ENCODE data around the gene BABAM2.

BABAM2 gene

GRCh38 chr2:28058791-28059190, 168.3 kb downstream of the BABAM2 start:
- Histone ChIP-seq H3K27ac (ENCODE audit: low read depth, low read length) (no peak overlapping the region), H3K36me3 (ENCODE audit: insufficient read depth, low read length) (no peaks in the 10 kb centered on the region), H3K4me3 (ENCODE audit: low read depth in 1 of 2, low read length in 2 of 2) (no peak overlapping the region), H3K9me3 (ENCODE audit: low read length) (no peaks in the 10 kb centered on the region), H3K4me1 (ENCODE audit: insufficient read depth, low read length) (no peaks in the 10 kb centered on the region), H3K9ac (ENCODE audit: low read length) (no peak overlapping the region), H3K27me3 (ENCODE audit: control insufficient read depth in 1 of 2, insufficient read depth in 2 of 2, low read length in 2 of 2) (no peaks in the 10 kb centered on the region)

- no peak overlapping the region for H3K27ac ChIP-seq (ENCODE audit: low read depth, low read length)
- H3K4me1 ChIP-seq (ENCODE audit: insufficient read depth, low read length), result no peaks in the 10 kb centered on the region
- H3K9ac ChIP-seq (ENCODE audit: low read length), result no peak overlapping the region
- no peaks in the 10 kb centered on the region for H3K27me3 ChIP-seq (ENCODE audit: control insufficient read depth in 1 of 2, insufficient read depth in 2 of 2, low read length in 2 of 2)
- H3K9me3 ChIP-seq (ENCODE audit: low read length), result no peaks in the 10 kb centered on the region
- no peaks in the 10 kb centered on the region for H3K36me3 ChIP-seq (ENCODE audit: insufficient read depth, low read length)
- H3K4me3 ChIP-seq (ENCODE audit: low read depth in 1 of 2, low read length in 2 of 2), result no peak overlapping the region
These were observed 172.3 kb downstream of the BABAM2 start for GRCh38 chr2:28062867-28063266.

GRCh38 chr2:28063492-28063962, 173.0 kb downstream of the BABAM2 start:
- Histone ChIP-seq H3K36me3 (ENCODE audit: insufficient read depth, low read length) (no peaks in the 10 kb centered on the region), H3K9ac (ENCODE audit: low read length) (no peak overlapping the region), H3K27me3 (ENCODE audit: control insufficient read depth in 1 of 2, insufficient read depth in 2 of 2, low read length in 2 of 2) (no peaks in the 10 kb centered on the region), H3K4me1 (ENCODE audit: insufficient read depth, low read length) (no peaks in the 10 kb centered on the region), H3K4me3 (ENCODE audit: low read depth in 1 of 2, low read length in 2 of 2) (no peak overlapping the region), H3K27ac (ENCODE audit: low read depth, low read length) (no peak overlapping the region), H3K9me3 (ENCODE audit: low read length) (no peaks in the 10 kb centered on the region)

DNA sequence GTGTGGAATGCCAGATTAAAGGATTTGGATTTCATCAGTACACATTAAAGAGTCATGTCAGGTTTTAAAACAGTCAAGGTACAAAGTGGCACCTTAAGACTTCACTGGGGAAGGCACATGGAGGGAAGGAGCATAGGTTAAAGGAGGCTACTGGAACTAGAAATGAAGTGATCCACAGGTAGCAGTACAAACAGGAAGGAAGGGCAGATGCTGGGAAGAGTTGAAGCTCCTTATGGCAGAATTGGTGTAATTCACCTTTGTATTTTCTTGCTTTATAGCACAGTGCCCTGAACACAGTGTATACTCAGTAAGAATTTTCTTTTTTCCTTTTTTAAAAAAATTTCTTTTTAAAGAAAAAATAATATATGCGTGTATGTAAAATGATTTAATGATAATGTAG, 177.1 kb downstream of the BABAM2 start:
- Histone ChIP-seq H3K9ac (ENCODE audit: low read length) (no peak overlapping the region), H3K4me1 (ENCODE audit: insufficient read depth, low read length) (no peaks in the 10 kb centered on the region), H3K4me3 (ENCODE audit: low read depth in 1 of 2, low read length in 2 of 2) (no peak overlapping the region), H3K27me3 (ENCODE audit: control insufficient read depth in 1 of 2, insufficient read depth in 2 of 2, low read length in 2 of 2) (no peaks in the 10 kb centered on the region), H3K27ac (ENCODE audit: low read depth, low read length) (no peak overlapping the region), H3K9me3 (ENCODE audit: low read length) (no peaks in the 10 kb centered on the region), H3K36me3 (ENCODE audit: insufficient read depth, low read length) (no peaks in the 10 kb centered on the region)

- Histone ChIP-seq H3K27me3 (ENCODE audit: control insufficient read depth in 1 of 2, insufficient read depth in 2 of 2, low read length in 2 of 2) (no peaks in the 10 kb centered on the region), H3K27ac (ENCODE audit: low read depth, low read length) (no peak overlapping the region), H3K4me3 (ENCODE audit: low read depth in 1 of 2, low read length in 2 of 2) (no peak overlapping the region), H3K36me3 (ENCODE audit: insufficient read depth, low read length) (no peaks in the 10 kb centered on the region), H3K9ac (ENCODE audit: low read length) (no peak overlapping the region), H3K4me1 (ENCODE audit: insufficient read depth, low read length) (no peaks in the 10 kb centered on the region), H3K9me3 (ENCODE audit: low read length) (no peaks in the 10 kb centered on the region)
These were observed 177.6 kb downstream of the BABAM2 start for GRCh38 chr2:28068088-28068487.

GRCh38 chr2:28068527-28068926, 178.0 kb downstream of the BABAM2 start:
- no peaks in the 10 kb centered on the region for H3K4me1 ChIP-seq (ENCODE audit: insufficient read depth, low read length)
- no peak overlapping the region for H3K27ac ChIP-seq (ENCODE audit: low read depth, low read length)
- no peak overlapping the region for H3K9ac ChIP-seq (ENCODE audit: low read length)
- H3K36me3 ChIP-seq (ENCODE audit: insufficient read depth, low read length), result no peaks in the 10 kb centered on the region
- H3K9me3 ChIP-seq (ENCODE audit: low read length), result no peaks in the 10 kb centered on the region
- no peak overlapping the region for H3K4me3 ChIP-seq (ENCODE audit: low read depth in 1 of 2, low read length in 2 of 2)
- no peaks in the 10 kb centered on the region for H3K27me3 ChIP-seq (ENCODE audit: control insufficient read depth in 1 of 2, insufficient read depth in 2 of 2, low read length in 2 of 2)

- no peaks in the 10 kb centered on the region for H3K27me3 ChIP-seq (ENCODE audit: control insufficient read depth in 1 of 2, insufficient read depth in 2 of 2, low read length in 2 of 2)
- no peaks in the 10 kb centered on the region for H3K4me1 ChIP-seq (ENCODE audit: insufficient read depth, low read length)
- no peak overlapping the region for H3K27ac ChIP-seq (ENCODE audit: low read depth, low read length)
- no peaks in the 10 kb centered on the region for H3K36me3 ChIP-seq (ENCODE audit: insufficient read depth, low read length)
- H3K4me3 ChIP-seq (ENCODE audit: low read depth in 1 of 2, low read length in 2 of 2), result no peak overlapping the region
- H3K9ac ChIP-seq (ENCODE audit: low read length), result no peak overlapping the region
- no peaks in the 10 kb centered on the region for H3K9me3 ChIP-seq (ENCODE audit: low read length)
These were observed 180.7 kb downstream of the BABAM2 start for GRCh38 chr2:28071221-28071620.

DNA sequence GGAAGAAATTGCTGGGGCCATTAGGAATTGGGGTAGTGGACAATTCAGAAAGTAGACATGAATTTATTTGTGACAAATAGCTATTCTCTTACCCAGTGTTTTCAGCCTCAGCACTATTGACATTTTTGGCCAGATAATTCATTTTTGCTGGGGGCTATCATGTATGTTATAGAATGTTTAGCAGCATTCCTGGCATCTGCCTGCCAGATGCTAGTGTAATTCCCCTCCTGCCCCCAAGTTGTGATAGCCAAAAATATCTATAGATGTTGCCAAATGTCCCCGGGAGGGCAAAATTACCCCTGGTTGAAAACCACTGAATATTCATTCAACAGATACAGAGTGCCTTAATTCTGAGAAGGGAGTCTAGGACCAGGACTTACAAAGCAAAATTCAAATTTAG, 183.6 kb downstream of the BABAM2 start:
- no peaks in the 10 kb centered on the region for H3K27me3 ChIP-seq (ENCODE audit: control insufficient read depth in 1 of 2, insufficient read depth in 2 of 2, low read length in 2 of 2)
- H3K27ac ChIP-seq (ENCODE audit: low read depth, low read length), result no peak overlapping the region
- no peaks in the 10 kb centered on the region for H3K9me3 ChIP-seq (ENCODE audit: low read length)
- H3K4me3 ChIP-seq (ENCODE audit: low read depth in 1 of 2, low read length in 2 of 2), result no peak overlapping the region
- no peaks in the 10 kb centered on the region for H3K4me1 ChIP-seq (ENCODE audit: insufficient read depth, low read length)
- no peaks in the 10 kb centered on the region for H3K36me3 ChIP-seq (ENCODE audit: insufficient read depth, low read length)
- H3K9ac ChIP-seq (ENCODE audit: low read length), result no peak overlapping the region

GRCh38 chr2:28080911-28081310, 190.4 kb downstream of the BABAM2 start:
- H3K4me1 ChIP-seq (ENCODE audit: insufficient read depth, low read length), result peaks cover 20% of the 10 kb centered on the region
- H3K27ac ChIP-seq (ENCODE audit: low read depth, low read length), result peak overlapping the region; percentile 16
- H3K36me3 ChIP-seq (ENCODE audit: insufficient read depth, low read length), result no peaks in the 10 kb centered on the region
- peak overlapping the region in 1 of 2 donors; percentile 16 for H3K4me3 ChIP-seq (ENCODE audit: low read depth in 1 of 2, low read length in 2 of 2)
- no peak overlapping the region for H3K9ac ChIP-seq (ENCODE audit: low read length)
- H3K9me3 ChIP-seq (ENCODE audit: low read length), result no peaks in the 10 kb centered on the region
- H3K27me3 ChIP-seq (ENCODE audit: control insufficient read depth in 1 of 2, insufficient read depth in 2 of 2, low read length in 2 of 2), result no peaks in the 10 kb centered on the region

- Histone ChIP-seq H3K36me3 (ENCODE audit: insufficient read depth, low read length) (no peaks in the 10 kb centered on the region), H3K4me1 (ENCODE audit: insufficient read depth, low read length) (peaks cover 20% of the 10 kb centered on the region), H3K9me3 (ENCODE audit: low read length) (no peaks in the 10 kb centered on the region), H3K9ac (ENCODE audit: low read length) (no peak overlapping the region), H3K4me3 (ENCODE audit: low read depth in 1 of 2, low read length in 2 of 2) (no peak overlapping the region), H3K27me3 (ENCODE audit: control insufficient read depth in 1 of 2, insufficient read depth in 2 of 2, low read length in 2 of 2) (no peaks in the 10 kb centered on the region), H3K27ac (ENCODE audit: low read depth, low read length) (no peak overlapping the region)
These were observed 191.6 kb downstream of the BABAM2 start for GRCh38 chr2:28082131-28082530.

DNA sequence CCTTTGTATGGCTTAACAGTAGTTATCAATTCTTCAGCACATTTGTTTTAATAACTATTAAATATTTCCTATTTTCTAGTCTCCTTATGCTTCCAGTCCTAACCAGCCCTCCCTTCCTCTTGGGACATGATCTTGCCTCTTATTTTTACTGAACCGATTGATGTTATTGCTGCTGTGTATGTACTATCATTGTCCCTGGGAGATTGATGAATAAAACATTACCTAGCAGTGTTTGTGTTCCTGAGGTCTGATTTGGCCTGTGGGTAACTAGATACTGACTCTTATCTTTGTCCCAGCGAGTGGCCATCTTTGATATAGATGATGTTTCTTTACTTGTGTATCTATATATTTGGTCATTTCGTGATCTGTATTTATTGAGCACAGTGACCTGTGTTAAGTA, 192.9 kb downstream of the BABAM2 start:
- H3K4me1 ChIP-seq (ENCODE audit: insufficient read depth, low read length), result peaks cover 20% of the 10 kb centered on the region
- no peak overlapping the region for H3K27ac ChIP-seq (ENCODE audit: low read depth, low read length)
- no peaks in the 10 kb centered on the region for H3K27me3 ChIP-seq (ENCODE audit: control insufficient read depth in 1 of 2, insufficient read depth in 2 of 2, low read length in 2 of 2)
- no peaks in the 10 kb centered on the region for H3K36me3 ChIP-seq (ENCODE audit: insufficient read depth, low read length)
- H3K9ac ChIP-seq (ENCODE audit: low read length), result no peak overlapping the region
- no peak overlapping the region for H3K4me3 ChIP-seq (ENCODE audit: low read depth in 1 of 2, low read length in 2 of 2)
- H3K9me3 ChIP-seq (ENCODE audit: low read length), result no peaks in the 10 kb centered on the region

DNA sequence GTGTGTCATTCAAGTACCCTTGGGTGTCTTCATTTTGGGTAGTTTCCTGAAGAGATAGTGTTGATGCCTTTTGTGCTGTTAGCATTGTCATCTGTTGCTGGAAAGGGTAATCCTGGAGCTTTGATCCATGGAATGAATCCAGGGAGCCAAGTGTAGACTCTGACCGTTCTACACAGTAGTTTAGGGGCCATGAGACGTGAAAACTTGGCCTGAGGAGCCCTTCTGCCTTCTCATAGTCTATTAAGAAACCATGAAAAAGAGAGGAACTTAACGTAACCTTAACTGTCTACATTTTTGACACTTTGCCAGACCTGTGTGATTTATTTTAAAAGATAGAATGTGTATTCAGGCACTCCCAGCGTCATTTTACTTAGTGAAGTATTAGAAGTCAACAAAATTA, 194.0 kb downstream of the BABAM2 start:
- Histone ChIP-seq H3K9ac (ENCODE audit: low read length) (no peak overlapping the region), H3K4me3 (ENCODE audit: low read depth in 1 of 2, low read length in 2 of 2) (no peak overlapping the region), H3K9me3 (ENCODE audit: low read length) (no peaks in the 10 kb centered on the region), H3K36me3 (ENCODE audit: insufficient read depth, low read length) (no peaks in the 10 kb centered on the region), H3K4me1 (ENCODE audit: insufficient read depth, low read length) (peaks cover 20% of the 10 kb centered on the region), H3K27ac (ENCODE audit: low read depth, low read length) (no peak overlapping the region), H3K27me3 (ENCODE audit: control insufficient read depth in 1 of 2, insufficient read depth in 2 of 2, low read length in 2 of 2) (no peaks in the 10 kb centered on the region)

Measured in muscle layer of colon (tissue), 2 donors.